Endothelial cell of umbilical vein (primary cell): Measurements from ENCODE around the gene LST1. TPM values are rescaled to one million over a fixed set of nuclear protein-coding genes. Genes with fewer than 3 reads are reported as not detected.

Experiments
- BruUV-seq: library from RNA; stranded (reverse); fragments of 400-500 nt; replicated peaks from 2 replicates; lab custom pipeline; 2021; lab: Mats Ljungman, UMichigan
- CTCF ChIA-PET: fragments of 300-600, 350-600 bp; sonication (Branson Sonifier 250); formaldehyde crosslinking; loops from one replicate; lab custom pipeline; 2021; ENCODE audit warnings: antibody characterized with exemption, inconsistent platforms; lab: Charles Lee
- POLR2A ChIA-PET: fragments of 300-600, 350-600 bp; sonication (Branson Sonifier 250); formaldehyde crosslinking; loops from one replicate; lab custom pipeline; 2021; ENCODE audit warnings: antibody characterized with exemption, inconsistent platforms; lab: Charles Lee
- DNase-seq: peaks from one replicate; pipeline ENCODE4 v3.0.0-alpha.2; 2011; ENCODE audit warnings: low read depth, low spot score
- FAIRE-seq: peaks from 2 replicates; lab custom pipeline; 2011; peaks lifted over from hg19 to GRCh38; lab: Jason Lieb, UNC
- H2AFZ ChIP-seq: 2 replicates; pipeline ENCODE4 v1.6.0; 2012; ENCODE audit warnings: low read depth, low read length, control low read depth, inconsistent platforms
- H3K27ac ChIP-seq: 2 replicates; pipeline ENCODE4 v1.5.1; 2011; ENCODE audit warnings: low read depth, mild to moderate bottlenecking, control low read depth, low read length, moderate library complexity; ENCODE audit not compliant: insufficient read depth
- H3K27me3 ChIP-seq, 2 experiments: 2 replicates each; pipeline versions ENCODE4 v1.6.0 to v1.6.1; 2011; ENCODE audit warnings: low read length in 2 of 2, mixed read lengths in 1 of 2; ENCODE audit not compliant: control insufficient read depth in 2 of 2, insufficient read depth in 2 of 2
- H3K36me3 ChIP-seq, 2 experiments: 2 replicates in 1 of 2; 3 replicates in 1 of 2; pipeline ENCODE4 v1.5.1; 2011; ENCODE audit warnings: low read length in 2 of 2, mild to moderate bottlenecking in 1 of 2, moderate library complexity in 1 of 2; ENCODE audit not compliant: control insufficient read depth in 2 of 2, insufficient read depth in 2 of 2; ENCODE audit errors: extremely low read depth in 1 of 2
- H3K4me1 ChIP-seq: 3 replicates; pipeline ENCODE4 v1.5.1; 2011; ENCODE audit warnings: mild to moderate bottlenecking, low read length; ENCODE audit not compliant: control insufficient read depth, insufficient read depth; ENCODE audit errors: extremely low read depth
- H3K4me2 ChIP-seq: 2 replicates; pipeline ENCODE4 v1.6.1; 2011; ENCODE audit warnings: low read length, control low read depth, mixed read lengths; ENCODE audit not compliant: insufficient read depth
- H3K4me3 ChIP-seq, 3 experiments: fragments of 200-600 bp in 1 of 3; sonication (generic), shearing (Covaris generic) in 1 of 3; replicated peaks in 1 of 3; 2 replicates each; pipeline ENCODE4 v1.5.1; 2011 to 2016; ENCODE audit warnings: control low read depth in 3 of 3, low read length in 3 of 3, mild to moderate bottlenecking in 2 of 3, inconsistent platforms in 1 of 3, low read depth in 1 of 3, moderate library complexity in 1 of 3; ENCODE audit not compliant: insufficient read depth in 1 of 3
- H3K79me2 ChIP-seq: 2 replicates; pipeline ENCODE4 v1.6.0; 2012; ENCODE audit warnings: low read length, inconsistent platforms; ENCODE audit not compliant: control insufficient read depth, insufficient read depth
- H3K9ac ChIP-seq: replicated peaks from 2 replicates; pipeline ENCODE3; 2011; ENCODE audit warnings: low read length, control low read depth; ENCODE audit not compliant: insufficient read depth; ENCODE audit errors: extremely low read depth
- H3K9me1 ChIP-seq: replicated peaks from 3 replicates; pipeline ENCODE4 v1.6.0; 2011; ENCODE audit warnings: mild to moderate bottlenecking, low read length; ENCODE audit not compliant: control insufficient read depth, insufficient read depth; ENCODE audit errors: extremely low read depth
- H3K9me3 ChIP-seq: replicated peaks from 2 replicates; pipeline ENCODE4 v1.5.1; 2012; ENCODE audit warnings: low read length, inconsistent platforms; ENCODE audit not compliant: control insufficient read depth, insufficient read depth
- H4K20me1 ChIP-seq: replicated peaks from 2 replicates; pipeline ENCODE3; 2011; ENCODE audit warnings: mild to moderate bottlenecking, low read length; ENCODE audit not compliant: control insufficient read depth, insufficient read depth; ENCODE audit errors: extremely low read depth
- CTCF ChIP-seq, 2 donors: IDR thresholded peaks; 1 replicate in 1 of 2; 2 replicates in 1 of 2; pipeline ENCODE4 v1.5.1; 2011; ENCODE audit warnings: low read length in 2 of 2, mild to moderate bottlenecking in 2 of 2, moderate library complexity in 2 of 2, control low read depth in 1 of 2, inconsistent platforms in 1 of 2, low read depth in 1 of 2; ENCODE audit not compliant: insufficient read depth in 1 of 2; ENCODE audit errors: extremely low read depth in 1 of 2
- EZH2 ChIP-seq: IDR thresholded peaks from 2 replicates; pipeline ENCODE4 v1.6.1; 2012; ENCODE audit warnings: borderline replicate concordance, low read depth, mild to moderate bottlenecking, moderate library complexity, low read length, inconsistent platforms; ENCODE audit not compliant: severe bottlenecking
- FOS ChIP-seq: IDR thresholded peaks from 2 replicates; pipeline ENCODE4 v1.6.1; 2011; ENCODE audit warnings: mild to moderate bottlenecking, low read length, moderate library complexity, borderline replicate concordance; ENCODE audit not compliant: insufficient read depth
- GATA2 ChIP-seq: IDR thresholded peaks from 2 replicates; pipeline ENCODE4 v1.7.0; 2011; ENCODE audit warnings: low read depth, mild to moderate bottlenecking, moderate library complexity, mixed read lengths, low read length; ENCODE audit not compliant: insufficient read length, insufficient read depth
- JUN ChIP-seq: IDR thresholded peaks from 2 replicates; pipeline ENCODE4 v1.6.1; 2011; ENCODE audit warnings: borderline replicate concordance, low read depth; ENCODE audit not compliant: insufficient read length, insufficient read depth
- MAX ChIP-seq: IDR thresholded peaks from 2 replicates; pipeline ENCODE4 v1.6.1; 2011; ENCODE audit not compliant: insufficient read depth, insufficient read length
- MYC ChIP-seq: IDR thresholded peaks from one replicate; pipeline ENCODE4 v1.6.1; 2011; ENCODE audit warnings: mild to moderate bottlenecking, low read depth, low read length
- POLR2A ChIP-seq: IDR thresholded peaks from 2 replicates; pipeline ENCODE4 v1.6.1; 2012; ENCODE audit warnings: low read depth, mild to moderate bottlenecking, control low read depth, low read length
- POLR2AphosphoS5 ChIP-seq: IDR thresholded peaks from 2 replicates; pipeline ENCODE4 v1.6.1; 2012; ENCODE audit warnings: low read depth, mild to moderate bottlenecking, control low read depth, low read length, moderate library complexity; ENCODE audit not compliant: insufficient read depth
- dilution Hi-C: fragments of 300-500 bp; cut with MboI; formaldehyde crosslinking; loops from one replicate; pipeline ENCODE4 v1.15.0; 2019; ENCODE audit warnings: low sequenced_read_pairs; ENCODE audit not compliant: extremely low pct_ligation_motif_present
- intact Hi-C: fragments of 100-400 bp; cut with micrococcal nuclease; formaldehyde crosslinking; loops from one replicate; pipeline ENCODE4 v1.10.0; 2022
- polyA plus RNA-seq, 4 experiments: library from polyadenylated mRNA; depleted of rRNA in 3 of 4; stranded (reverse) in 3 of 4; unstranded in 1 of 4; fragments of >200 nt; gene quantifications; 2 replicates each; pipeline versions ENCODE4 v1.2.1 to v1.2.3, GENCODE V29; 2011 to 2012; ENCODE audit warnings: missing spikeins in 1 of 4
- total RNA-seq: library from RNA; stranded (reverse); gene quantifications from 2 replicates; pipeline ENCODE4 v1.2.3, GENCODE V29; 2021

The LST1 gene
- total and polyA plus RNA-seq, 2 donors (not counting 3 experiments of a cell fraction or from before 2014, with no cell fraction given) = 1.00 to 1.8 TPM

- ChIA-PET CTCF (interaction anchor here (0.9 to 3.9 kb wide), 4 partner anchors 19 to 70 kb away, joined by 3 to 18 read pairs (median 4); partner anchors contain the start of gene BAG6), POLR2A (interaction anchor here (1.1 to 2.2 kb wide), 4 partner anchors 13 to 78 kb away, joined by 3 to 4 read pairs (median 3); partner anchors contain the start of gene C6orf47)
- Histone ChIP-seq H3K27ac (peak within 1 kb of the TSS; percentile 95), H3K9ac (peak within 1 kb of the TSS; percentile 99), H4K20me1 (no peaks in the 10 kb centered on the region), H3K79me2 (peaks cover 48% of the 10 kb centered on the region), H3K4me1 (peaks cover 13% of the 10 kb centered on the region), H3K36me3 (peaks cover 15 to 21% of the 10 kb centered on the region in 2 experiments), H3K4me2 (peak within 1 kb of the TSS; percentile 92), H2AFZ (peak within 1 kb of the TSS; percentile 65), H3K9me3 (no peaks in the 10 kb centered on the region), H3K4me3 (peak within 1 kb of the TSS; percentile 80 to 99 (median 95)), H3K27me3 (no peaks in the 10 kb centered on the region), H3K9me1 (no peaks in the 10 kb centered on the region)
- no TSS peak for BruUV-seq
- FAIRE-seq (peak; percentile 38), DNase-seq (no peak)
- dilution Hi-C loops (no loop called here), intact Hi-C loops (loop anchor here (1.0 to 5.0 kb wide), 10 partner anchors 32 to 243 kb away; partner anchors contain the start of genes ABHD16A, BAG6, DDX39B and HSPA1B)
- TF ChIP-seq POLR2A (peak; percentile 86), JUN (no peak), MYC (peak; percentile 32), POLR2AphosphoS5 (peak; percentile 78)
Measured at GRCh38 chr6:31620586-31621319, 34.7 kb downstream of the LST1 start, which contains the start of gene PRRC2A. TSS of gene PRRC2A (plus strand) at chr6:31620715. CDS start at chr6:31622790, 2,075 bp downstream.

- H3K27me3 ChIP-seq = no peaks in the 10 kb centered on the region
- H3K79me2 ChIP-seq = peaks cover 54% of the 10 kb centered on the region
- intact Hi-C loops (loop anchor here (1.0 to 5.0 kb wide), 3 partner anchors 44 to 205 kb away; partner anchors contain the start of gene HSPA1B), dilution Hi-C loops (no loop called here)
- peak; percentile 39 for DNase-seq
- peak; percentile 59 for FAIRE-seq
- CTCF ChIA-PET = interaction anchor here (0.6 to 3.9 kb wide), 4 partner anchors 19 to 75 kb away, joined by 3 to 18 read pairs (median 4); partner anchors contain the start of gene ATP6V1G2
- H3K36me3 ChIP-seq = peaks cover 19 to 28% of the 10 kb centered on the region in 2 experiments
- H3K9me1 ChIP-seq = no peaks in the 10 kb centered on the region
- H3K9ac ChIP-seq = peak overlapping the region; percentile 99
- H2AFZ ChIP-seq = no peak overlapping the region
- TSS peak; percentile 59 for BruUV-seq
- H3K9me3 ChIP-seq = no peaks in the 10 kb centered on the region
- POLR2A ChIA-PET = interaction anchor here (1.1 to 2.2 kb wide), 4 partner anchors 13 to 78 kb away, joined by 3 to 4 read pairs (median 3); partner anchors contain the start of gene C6orf47
- peak overlapping the region; percentile 84 for H3K27ac ChIP-seq
- H4K20me1 ChIP-seq = no peaks in the 10 kb centered on the region
- H3K4me3 ChIP-seq = peak overlapping the region; percentile 65 to 99 (median 95)
- H3K4me2 ChIP-seq = peak overlapping the region; percentile 92
- no peak for TF ChIP-seq GATA2
- no peak for TF ChIP-seq CTCF (IDR thresholded peaks at IDR 0.05; ENCODE audit: extremely low read depth in 1 of 2, insufficient read depth in 1 of 2, low read depth in 1 of 2, low read length in 2 of 2)
- no peak for TF ChIP-seq JUN
- no peak for TF ChIP-seq MYC
- TF ChIP-seq POLR2AphosphoS5 = no peak
- TF ChIP-seq MAX = no peak
- TF ChIP-seq POLR2A = no peak
- TF ChIP-seq FOS = no peak
- no peak for TF ChIP-seq EZH2
- H3K4me1 ChIP-seq = peaks cover 13% of the 10 kb centered on the region
Measured at GRCh38 chr6:31621320-31621939, 35.4 kb downstream of the LST1 start.
